Neutrophil (primary cell): ENCODE data around the gene ALG1.

Experiments used
- H3K27ac ChIP-seq: fragments of 200-600 bp; sonication (generic); 2 replicates; pipeline ENCODE4 v1.5.1; 2016; ENCODE audit warnings: mild to moderate bottlenecking, moderate library complexity
- H3K27me3 ChIP-seq: fragments of 200-600 bp; sonication (generic); 2 replicates; pipeline ENCODE4 v1.6.0; 2016; ENCODE audit warnings: mild to moderate bottlenecking
- H3K36me3 ChIP-seq: fragments of 200-600 bp; sonication (generic); 2 replicates; pipeline ENCODE4 v1.5.1; 2017
- H3K4me1 ChIP-seq, 2 experiments: fragments of 200-600 bp in 1 of 2; sonication (generic) in 1 of 2; 1 replicate in 1 of 2; 2 replicates in 1 of 2; pipeline versions ENCODE4 v1.5.1 to v1.6.1; 2013 to 2016; ENCODE audit warnings: low read depth in 1 of 2, low read length in 1 of 2, mild to moderate bottlenecking in 1 of 2, moderate library complexity in 1 of 2; ENCODE audit not compliant: control insufficient read depth in 1 of 2, insufficient read depth in 1 of 2
- H3K4me3 ChIP-seq, 2 experiments: fragments of 200-600 bp in 1 of 2; sonication (generic) in 1 of 2; 1 replicate in 1 of 2; 2 replicates in 1 of 2; pipeline ENCODE4 v1.5.1; 2013 to 2016; ENCODE audit warnings: low read depth in 1 of 2, low read length in 1 of 2, mild to moderate bottlenecking in 1 of 2, moderate library complexity in 1 of 2
- H3K9me3 ChIP-seq: fragments of 200-600 bp; sonication (generic); 2 replicates; pipeline ENCODE4 v1.5.1; 2016
- CTCF ChIP-seq: fragments of 200-600 bp; sonication (generic); IDR thresholded peaks from 2 replicates; pipeline ENCODE4 v1.5.1; 2016; ENCODE audit warnings: antibody characterized with exemption

ALG1 gene

GRCh38 chr16:5060073-5060641, 11.5 kb upstream of the ALG1 start:
- no peak for TF ChIP-seq CTCF

GRCh38 chr16:5062051-5062450, 9.6 kb upstream of the ALG1 start:
- no peak for TF ChIP-seq CTCF
- H3K27ac ChIP-seq = no peak overlapping the region
- H3K36me3 ChIP-seq = no peaks in the 10 kb centered on the region
- H3K4me1 ChIP-seq = no peaks in the 10 kb centered on the region
- H3K9me3 ChIP-seq = no peaks in the 10 kb centered on the region
- H3K27me3 ChIP-seq = peaks cover 30% of the 10 kb centered on the region
- no peak overlapping the region for H3K4me3 ChIP-seq

More at GRCh38 chr16:5060073-5060641, 11.5 kb upstream of the ALG1 start:
- Histone ChIP-seq H3K9me3 (no peaks in the 10 kb centered on the region), H3K4me1 (no peaks in the 10 kb centered on the region), H3K27ac (no peak overlapping the region), H3K36me3 (no peaks in the 10 kb centered on the region), H3K27me3 (peaks cover 37% of the 10 kb centered on the region), H3K4me3 (no peak overlapping the region)

- Histone ChIP-seq H3K27me3 (peaks cover 26% of the 10 kb centered on the region), H3K4me3 (no peak overlapping the region), H3K36me3 (no peaks in the 10 kb centered on the region), H3K27ac (no peak overlapping the region), H3K4me1 (no peaks in the 10 kb centered on the region), H3K9me3 (no peaks in the 10 kb centered on the region)
- TF ChIP-seq CTCF = no peak
Observed at GRCh38 chr16:5062790-5063765, 8.6 kb upstream of the ALG1 start.

- TF ChIP-seq CTCF = no peak
- Histone ChIP-seq H3K4me3 (no peak overlapping the region), H3K27ac (no peak overlapping the region)
Observed at GRCh38 chr16:5064915-5065314, 6.7 kb upstream of the ALG1 start.

GRCh38 chr16:5065326-5065725, 6.3 kb upstream of the ALG1 start:
- H3K4me3 ChIP-seq = no peak overlapping the region
- TF ChIP-seq CTCF = no peak
- H3K36me3 ChIP-seq = no peaks in the 10 kb centered on the region
- H3K27me3 ChIP-seq = peaks cover 32% of the 10 kb centered on the region
- H3K4me1 ChIP-seq = no peaks in the 10 kb centered on the region
- no peak overlapping the region for H3K27ac ChIP-seq
- no peaks in the 10 kb centered on the region for H3K9me3 ChIP-seq

More at GRCh38 chr16:5064915-5065314, 6.7 kb upstream of the ALG1 start:
- peaks cover 32% of the 10 kb centered on the region for H3K27me3 ChIP-seq
- no peaks in the 10 kb centered on the region for H3K4me1 ChIP-seq
- H3K36me3 ChIP-seq = no peaks in the 10 kb centered on the region
- no peaks in the 10 kb centered on the region for H3K9me3 ChIP-seq
